Activated naive CD4-positive, alpha-beta T cell treated with anti-CD3 and anti-CD28 coated beads, Interleukin-2, amount 10 ng/mL, durations not matched to agents 5 hours and 36 hours (primary cell): Measurements from ENCODE around the gene ASB8. TPM values are rescaled to one million over a fixed set of nuclear protein-coding genes. Genes with fewer than 3 reads are reported as not detected.

Experiments
- microRNA-seq: library from miRNA; unstranded; fragments of <30 nt; microRNA quantifications from one replicate; pipeline ENCODE4 v1.2.0, GENCODE V29; 2022; ENCODE audit warnings: borderline microRNAs expressed, borderline replicate concordance
- total RNA-seq, 2 experiments: library from RNA; stranded (reverse); gene quantifications; one replicate each; pipeline ENCODE4 v1.2.3, GENCODE V29; 2021

Gene ASB8, protein sequence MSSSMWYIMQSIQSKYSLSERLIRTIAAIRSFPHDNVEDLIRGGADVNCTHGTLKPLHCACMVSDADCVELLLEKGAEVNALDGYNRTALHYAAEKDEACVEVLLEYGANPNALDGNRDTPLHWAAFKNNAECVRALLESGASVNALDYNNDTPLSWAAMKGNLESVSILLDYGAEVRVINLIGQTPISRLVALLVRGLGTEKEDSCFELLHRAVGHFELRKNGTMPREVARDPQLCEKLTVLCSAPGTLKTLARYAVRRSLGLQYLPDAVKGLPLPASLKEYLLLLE
- 10 to 100 TPM; 45.1 to 45.4 TPM for total RNA-seq

GRCh38 chr12:48157018-48157888 is at the start of gene ASB8:
TSS of gene ASB8 (minus strand) at chr12:48157515. CDS start at chr12:48153496, 4,019 bp downstream.

DNA sequence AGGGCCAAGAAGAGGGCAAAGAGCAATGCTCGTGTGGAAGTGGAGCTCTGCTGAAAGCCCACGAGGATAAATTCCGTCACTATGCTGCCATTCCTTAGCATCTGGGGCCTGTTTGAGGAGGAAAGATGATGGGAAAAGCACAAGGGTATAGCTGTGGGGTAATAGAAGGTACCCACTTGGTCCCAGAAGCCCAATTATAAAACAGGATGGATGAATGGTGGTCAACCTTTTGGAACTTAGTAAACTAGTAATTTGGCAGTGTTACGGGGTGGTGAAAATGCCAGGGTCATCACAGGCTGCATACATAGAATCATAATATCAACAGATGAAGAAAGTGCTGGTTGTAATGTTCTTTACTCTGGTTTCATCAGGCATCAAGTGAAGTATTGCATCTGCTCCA is 45.9 kb upstream of the ASB8 start, which contains the start of gene OR10AD1:
TSS of gene OR10AD1 (minus strand) at position 101 of the 400 bp plus-strand sequence. CDS start at position 101, 0 bp downstream.

DNA sequence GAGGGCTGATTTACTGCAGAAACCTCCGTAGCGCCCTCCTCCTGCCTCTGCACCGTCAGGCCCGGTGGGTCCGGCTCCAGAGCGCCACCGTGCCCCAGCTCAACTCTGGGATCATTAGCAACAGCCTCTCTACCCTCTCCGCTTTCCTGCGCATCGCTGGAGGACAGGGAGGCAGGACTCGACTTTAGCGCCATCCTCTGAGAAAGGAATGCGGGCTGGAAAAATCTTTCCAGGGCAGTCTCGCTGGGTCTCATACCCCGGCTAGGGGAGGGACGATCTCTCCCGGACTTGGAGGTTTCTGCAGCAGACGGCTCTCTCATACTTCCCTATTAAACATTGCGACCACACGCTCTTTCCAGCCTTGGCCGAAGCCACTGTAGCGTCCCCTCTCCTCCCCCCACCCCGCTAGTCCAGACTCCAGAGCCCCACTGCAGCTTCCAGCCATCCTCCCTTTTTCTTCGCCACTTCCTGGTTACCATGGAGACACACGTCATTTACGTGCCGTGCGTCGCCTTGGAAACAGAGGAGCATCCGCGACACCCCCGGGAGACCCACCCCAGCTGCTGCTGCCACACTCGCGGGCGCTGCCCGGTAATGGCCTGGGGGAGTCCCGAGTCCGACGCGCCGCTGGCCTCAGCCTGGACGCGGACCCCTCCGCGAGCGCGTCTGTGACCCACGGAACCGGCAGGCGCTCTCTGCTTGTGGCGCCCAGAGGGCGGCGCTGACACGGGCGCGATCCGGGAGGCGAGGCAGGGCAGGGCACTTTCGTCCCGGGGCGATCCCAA is 26.0 kb upstream of the ASB8 start, which contains the start of gene CCDC184:
TSS of gene CCDC184 (plus strand) at position 554 of the 785 bp plus-strand sequence. CDS start 479 bp downstream, outside the sequence.

GRCh38 chr12:48119078-48119833 is 38.1 kb downstream of the ASB8 start, which contains the start of gene PFKM:
TSS of gene PFKM (plus strand) at chr12:48119364. CDS start at chr12:48122775, 3,411 bp downstream.

GRCh38 chr12:48105867-48106680 is 51.2 kb downstream of the ASB8 start, which contains the start of gene SENP1:
TSS of gene SENP1 (minus strand) at chr12:48106079. CDS start at chr12:48101472, 4,607 bp downstream.

Small RNA genes within 50 kb of the gene (microRNA-seq; reads per million reads assigned to microRNA genes)
- gene MIR6505: 0.83 reads per million

Other genes starting within 250 kb of the ASB8 start
- 100 to 1,000 TPM in 1 of 2 experiments, 10 to 100 TPM in 1; 97.7 to 103 TPM for gene TMEM106C, start 193.9 kb downstream of the ASB8 start, total RNA-seq
- gene COL2A1, start 153.0 kb downstream of the ASB8 start, total RNA-seq: not detected
- gene SENP1, start 51.4 kb downstream of the ASB8 start, total RNA-seq: 10 to 100 TPM; 30.1 to 30.4 TPM
- gene PFKM, start 38.2 kb downstream of the ASB8 start, total RNA-seq: 10 to 100 TPM; 17.3 to 19.8 TPM
- gene CCDC184, start 26.1 kb upstream of the ASB8 start, total RNA-seq: under 1 TPM; 0.22 to 0.45 TPM
- not detected for gene OR10AD1, start 45.8 kb upstream of the ASB8 start, total RNA-seq
- gene ZNF641, start 193.4 kb upstream of the ASB8 start, total RNA-seq: 10 to 100 TPM; 24.8 to 30.1 TPM